ENCODE measurements around the gene INAFM1. TPM values are rescaled to one million over a fixed set of nuclear protein-coding genes. Genes with fewer than 3 reads are reported as not detected.
A peak's percentile ranks its signal among the peaks of the same experiment; 100 is the strongest.
"Not testable (repeated sequence)": the region's sequence is repeated elsewhere in the genome, so short reads cannot be mapped to it uniquely, and the experiment has no call there.

INAFM1 gene
- polyA plus RNA-seq, 1 donor: 9.2 TPM

- no peak overlapping the region for H3K4me3 ChIP-seq (ENCODE audit: low read length)
- H3K27me3 ChIP-seq (ENCODE audit: control insufficient read depth, insufficient read depth, low read length): no peaks in the 10 kb centered on the region
- H3K36me3 ChIP-seq (ENCODE audit: control insufficient read depth, insufficient read depth, low read length): peaks cover 48% of the 10 kb centered on the region
- DNase-seq: no peak
- H3K4me1 ChIP-seq (ENCODE audit: control insufficient read depth, insufficient read depth, low read length): peaks cover 9% of the 10 kb centered on the region
- WGBS (ENCODE audit: insufficient coverage, low lambda C conversion rate): no CpG with 5 or more reads among the region's 10 CpGs
- no peak overlapping the region for H3K27ac ChIP-seq (ENCODE audit: low read length)
- no peaks in the 10 kb centered on the region for H3K9me3 ChIP-seq (ENCODE audit: control insufficient read depth, low read depth, low read length)
Observed at GRCh38 chr19:47270408-47270807, 4.3 kb upstream of the INAFM1 start.

- peaks cover 12% of the 10 kb centered on the region for H3K4me1 ChIP-seq (ENCODE audit: control insufficient read depth, insufficient read depth, low read length)
- WGBS (ENCODE audit: insufficient coverage, low lambda C conversion rate): no CpG with 5 or more reads among the region's 6 CpGs
- no peak for DNase-seq
- peaks cover 39% of the 10 kb centered on the region for H3K36me3 ChIP-seq (ENCODE audit: control insufficient read depth, insufficient read depth, low read length)
- H3K27ac ChIP-seq (ENCODE audit: low read length): no peak overlapping the region
- no peaks in the 10 kb centered on the region for H3K27me3 ChIP-seq (ENCODE audit: control insufficient read depth, insufficient read depth, low read length)
- H3K4me3 ChIP-seq (ENCODE audit: low read length): no peak overlapping the region
- no peaks in the 10 kb centered on the region for H3K9me3 ChIP-seq (ENCODE audit: control insufficient read depth, low read depth, low read length)
Observed at GRCh38 chr19:47271949-47272348, 2.7 kb upstream of the INAFM1 start.

GRCh38 chr19:47272448-47273312 is 2.0 kb upstream of the INAFM1 start:
- WGBS (ENCODE audit: insufficient coverage, low lambda C conversion rate): 100% methylated on average over 1 of the region's 42 CpGs

GRCh38 chr19:47273313-47274070 is 1.2 kb upstream of the INAFM1 start:
- peak; percentile 93 to 94 for DNase-seq
- Histone ChIP-seq H3K4me1 (ENCODE audit: control insufficient read depth, insufficient read depth, low read length) (peaks cover 12% of the 10 kb centered on the region), H3K4me3 (ENCODE audit: low read length) (peak overlapping the region; percentile 92), H3K27me3 (ENCODE audit: control insufficient read depth, insufficient read depth, low read length) (no peaks in the 10 kb centered on the region), H3K36me3 (ENCODE audit: control insufficient read depth, insufficient read depth, low read length) (peaks cover 29% of the 10 kb centered on the region), H3K27ac (ENCODE audit: low read length) (peak overlapping the region; percentile 95), H3K9me3 (ENCODE audit: control insufficient read depth, low read depth, low read length) (no peaks in the 10 kb centered on the region)
- WGBS (ENCODE audit: insufficient coverage, low lambda C conversion rate): no CpG with 5 or more reads among the region's 54 CpGs

More at GRCh38 chr19:47272448-47273312, 2.0 kb upstream of the INAFM1 start:
- DNase-seq: peak; percentile 32 to 38
- Histone ChIP-seq H3K27me3 (ENCODE audit: control insufficient read depth, insufficient read depth, low read length) (no peaks in the 10 kb centered on the region), H3K9me3 (ENCODE audit: control insufficient read depth, low read depth, low read length) (no peaks in the 10 kb centered on the region), H3K4me1 (ENCODE audit: control insufficient read depth, insufficient read depth, low read length) (peaks cover 12% of the 10 kb centered on the region), H3K27ac (ENCODE audit: low read length) (peak overlapping the region; percentile 72), H3K36me3 (ENCODE audit: control insufficient read depth, insufficient read depth, low read length) (peaks cover 33% of the 10 kb centered on the region), H3K4me3 (ENCODE audit: low read length) (peak overlapping the region; percentile 92)

GRCh38 chr19:47274891-47275761 is 441 bp downstream of the INAFM1 start:
- Histone ChIP-seq H3K4me3 (ENCODE audit: low read length) (peak overlapping the region; percentile 32), H3K27ac (ENCODE audit: low read length) (no peak overlapping the region), H3K4me1 (ENCODE audit: control insufficient read depth, insufficient read depth, low read length) (peaks cover 12% of the 10 kb centered on the region), H3K9me3 (ENCODE audit: control insufficient read depth, low read depth, low read length) (no peaks in the 10 kb centered on the region), H3K36me3 (ENCODE audit: control insufficient read depth, insufficient read depth, low read length) (peaks cover 19% of the 10 kb centered on the region), H3K27me3 (ENCODE audit: control insufficient read depth, insufficient read depth, low read length) (no peaks in the 10 kb centered on the region)
- peak in 1 of 2 donors; percentile 54 for DNase-seq
- WGBS (ENCODE audit: insufficient coverage, low lambda C conversion rate): no CpG with 5 or more reads among the region's 82 CpGs

- DNase-seq: no peak
- WGBS (ENCODE audit: insufficient coverage, low lambda C conversion rate): no CpG with 5 or more reads among the region's 13 CpGs
- peak overlapping the region; percentile 32 for H3K4me3 ChIP-seq (ENCODE audit: low read length)
- peaks cover 11% of the 10 kb centered on the region for H3K36me3 ChIP-seq (ENCODE audit: control insufficient read depth, insufficient read depth, low read length)
- peaks cover 12% of the 10 kb centered on the region for H3K4me1 ChIP-seq (ENCODE audit: control insufficient read depth, insufficient read depth, low read length)
- H3K27me3 ChIP-seq (ENCODE audit: control insufficient read depth, insufficient read depth, low read length): no peaks in the 10 kb centered on the region
- H3K9me3 ChIP-seq (ENCODE audit: control insufficient read depth, low read depth, low read length): no peaks in the 10 kb centered on the region
- H3K27ac ChIP-seq (ENCODE audit: low read length): no peak overlapping the region
Observed at GRCh38 chr19:47275791-47276461, 1.2 kb downstream of the INAFM1 start.

GRCh38 chr19:47276513-47276912 is 1.8 kb downstream of the INAFM1 start:
- H3K36me3 ChIP-seq (ENCODE audit: control insufficient read depth, insufficient read depth, low read length); H3K4me3 ChIP-seq (ENCODE audit: low read length); H3K27me3 ChIP-seq (ENCODE audit: control insufficient read depth, insufficient read depth, low read length); H3K27ac ChIP-seq (ENCODE audit: low read length); H3K9me3 ChIP-seq (ENCODE audit: control insufficient read depth, low read depth, low read length); DNase-seq: not testable (repeated sequence)
- H3K4me1 ChIP-seq (ENCODE audit: control insufficient read depth, insufficient read depth, low read length): peaks cover 12% of the 10 kb centered on the region
- 83% methylated on average over 2 of the region's 3 CpGs for WGBS (ENCODE audit: insufficient coverage, low lambda C conversion rate)

- no peak for DNase-seq
- Histone ChIP-seq H3K9me3 (ENCODE audit: control insufficient read depth, low read depth, low read length) (no peaks in the 10 kb centered on the region), H3K27ac (ENCODE audit: low read length) (no peak overlapping the region), H3K36me3 (ENCODE audit: control insufficient read depth, insufficient read depth, low read length) (no peaks in the 10 kb centered on the region), H3K27me3 (ENCODE audit: control insufficient read depth, insufficient read depth, low read length) (no peaks in the 10 kb centered on the region), H3K4me3 (ENCODE audit: low read length) (no peak overlapping the region), H3K4me1 (ENCODE audit: control insufficient read depth, insufficient read depth, low read length) (peaks cover 4% of the 10 kb centered on the region)
- no CpG with 5 or more reads among the region's 13 CpGs for WGBS (ENCODE audit: insufficient coverage, low lambda C conversion rate)
Observed at GRCh38 chr19:47280183-47280797, 5.6 kb downstream of the INAFM1 start.

- no peaks in the 10 kb centered on the region for H3K4me1 ChIP-seq (ENCODE audit: control insufficient read depth, insufficient read depth, low read length)
- no peak for DNase-seq
- no peak overlapping the region for H3K4me3 ChIP-seq (ENCODE audit: low read length)
- no peak overlapping the region for H3K27ac ChIP-seq (ENCODE audit: low read length)
- H3K36me3 ChIP-seq (ENCODE audit: control insufficient read depth, insufficient read depth, low read length): no peaks in the 10 kb centered on the region
- no peaks in the 10 kb centered on the region for H3K27me3 ChIP-seq (ENCODE audit: control insufficient read depth, insufficient read depth, low read length)
- WGBS (ENCODE audit: insufficient coverage, low lambda C conversion rate): 80% methylated on average over 1 of the region's 10 CpGs
- H3K9me3 ChIP-seq (ENCODE audit: control insufficient read depth, low read depth, low read length): no peaks in the 10 kb centered on the region
Observed at GRCh38 chr19:47283405-47284059, 8.8 kb downstream of the INAFM1 start.
